Stomach (tissue), 9 donors: Measurements from ENCODE around the gene DNAJB8. TPM values are rescaled to one million over a fixed set of nuclear protein-coding genes. Genes with fewer than 3 reads are reported as not detected.

Experiments
- DNase-seq, 2 donors: peaks; one replicate each; pipeline versions ENCODE4 v3.0.0 to v3.0.0-alpha.2; 2013 to 2019
- H3K27ac ChIP-seq, 5 donors: fragments of 200-600 bp in 4 of 5; sonication (generic) in 4 of 5; one replicate each; pipeline ENCODE4 v1.5.1; 2013 to 2019; ENCODE audit warnings: mild to moderate bottlenecking in 1 of 5, moderate library complexity in 1 of 5
- H3K27me3 ChIP-seq, 3 donors: fragments of 200-600 bp; sonication (generic); one replicate each; pipeline ENCODE4 v1.5.1; 2017 to 2019; ENCODE audit warnings: mixed run types in 1 of 3
- H3K36me3 ChIP-seq, 4 donors: fragments of 200-600 bp; sonication (generic); 1 replicate in 3 of 4; 2 replicates in 1 of 4; pipeline ENCODE4 v1.5.1; 2016 to 2019
- H3K4me1 ChIP-seq, 4 donors: fragments of 200-600 bp; sonication (generic); one replicate each; pipeline ENCODE4 v1.5.1; 2016 to 2019
- H3K4me3 ChIP-seq, 4 donors: fragments of 200-600 bp; sonication (generic) in 3 of 4; one replicate each; pipeline ENCODE4 v1.5.1; 2016 to 2019; ENCODE audit warnings: mild to moderate bottlenecking in 1 of 4
- H3K9me3 ChIP-seq, 4 donors: fragments of 200-600 bp; sonication (generic); one replicate each; pipeline ENCODE4 v1.5.1; 2016 to 2019
- CTCF ChIP-seq, 7 experiments: fragments of 450-650 bp in 4 of 7; fragments of 200-600 bp in 3 of 7; sonication (generic) in 3 of 7; IDR thresholded peaks; one replicate each; pipeline ENCODE4 v1.5.1; 2016 to 2019; ENCODE audit warnings: antibody characterized with exemption in 7 of 7, control low read depth in 2 of 7, mild to moderate bottlenecking in 1 of 7
- EP300 ChIP-seq: sonication (generic); formaldehyde crosslinking; IDR thresholded peaks from one replicate; pipeline ENCODE4 v1.6.1; 2017; ENCODE audit warnings: antibody characterized with exemption
- POLR2A ChIP-seq, 4 donors: fragments of 450-650 bp; IDR thresholded peaks; one replicate each; pipeline ENCODE4 v1.6.1; 2016; ENCODE audit warnings: antibody characterized with exemption in 4 of 4, control low read depth in 2 of 4, mild to moderate bottlenecking in 1 of 4, moderate library complexity in 1 of 4
- POLR2AphosphoS5 ChIP-seq, 3 donors: sonication (generic); formaldehyde crosslinking; IDR thresholded peaks; one replicate each; pipeline ENCODE4 v1.6.1; 2016; ENCODE audit warnings: antibody characterized with exemption in 3 of 3
- WGBS, 5 donors: extraction: QIAGEN DNeasy Blood & Tissue Kit in 3 of 5; methylation state at CpG; one replicate each; pipeline versions ENCODE4 v1.1.5 to v1.1.7; 2013 to 2018; 5-methylcytosine and 5-hydroxymethylcytosine counted together
- intact Hi-C: fragments of 100-400 bp; cut with DNase I; formaldehyde crosslinking; loops from one replicate; pipeline ENCODE4 v1.15.1; 2023; ENCODE audit warnings: low total_unique reads
- polyA plus RNA-seq, 3 donors: library from polyadenylated mRNA; stranded (reverse); fragments of 200-250 nt; gene quantifications; one replicate each; pipeline ENCODE4 v1.2.3, GENCODE V29; 2013
- total RNA-seq, 5 donors: library from RNA; depleted of rRNA; stranded (reverse); fragments of >200 nt; gene quantifications; one replicate each; pipeline versions ENCODE4 v1.1.0 to v1.2.3, GENCODE V29; 2014 to 2016
- donor health status: healthy with polysubstance abuse.
- donor health status: Bipolar disorder and iron deficiency.
- donor health status: healthy.

Gene DNAJB8
- total and polyA plus RNA-seq, 8 donors: not detected

GRCh38 chr3:128483657-128484403 is 17.1 kb upstream of the DNAJB8 start:
- TF ChIP-seq EP300: no peak
- H3K4me3 ChIP-seq: peak overlapping the region in 2 of 4 donors; percentile 5 to 10
- H3K9me3 ChIP-seq: no peaks in the 10 kb centered on the region
- peaks cover 47 to 100% (median 97%) of the 10 kb centered on the region in 3 donors for H3K27me3 ChIP-seq
- peak overlapping the region in 3 of 5 donors; percentile 40 to 46 (median 45) for H3K27ac ChIP-seq
- H3K4me1 ChIP-seq: peaks cover 25 to 59% (median 39%) of the 10 kb centered on the region in 4 donors
- DNase-seq: no peak
- H3K36me3 ChIP-seq: no peaks in the 10 kb centered on the region
- 8 to 11% (median 10%) methylated on average over 19 to 26 of the region's 26 CpGs for WGBS, 5 donors
- intact Hi-C loops: no loop called here

GRCh38 chr3:128482666-128483656 is 16.3 kb upstream of the DNAJB8 start:
- H3K27ac ChIP-seq: peak overlapping the region in 4 of 5 donors; percentile 6 to 46 (median 42)
- peaks cover 38 to 100% (median 90%) of the 10 kb centered on the region in 3 donors for H3K27me3 ChIP-seq
- peaks cover 16 to 50% (median 30%) of the 10 kb centered on the region in 4 donors for H3K4me1 ChIP-seq
- intact Hi-C loops: no loop called here
- H3K9me3 ChIP-seq: no peaks in the 10 kb centered on the region
- no peaks in the 10 kb centered on the region for H3K36me3 ChIP-seq
- no peak for TF ChIP-seq CTCF (IDR thresholded peaks at IDR 0.05)
- TF ChIP-seq POLR2A (IDR thresholded peaks at IDR 0.05): no peak
- TF ChIP-seq POLR2AphosphoS5 (IDR thresholded peaks at IDR 0.05): no peak
- peak overlapping the region in 2 of 4 donors; percentile 5 to 10 for H3K4me3 ChIP-seq
- WGBS, 5 donors: 6 to 9% (median 8%) methylated on average over 28 to 33 of the region's 33 CpGs
- peak in 1 of 2 donors; percentile 69 for DNase-seq

GRCh38 chr3:128482175-128482574 is 15.5 kb upstream of the DNAJB8 start:
- Histone ChIP-seq H3K36me3 (no peaks in the 10 kb centered on the region), H3K4me3 (no peak overlapping the region), H3K9me3 (no peaks in the 10 kb centered on the region), H3K27ac (peak overlapping the region in 2 of 5 donors; percentile 6 to 41), H3K27me3 (peaks cover 30 to 100% (median 88%) of the 10 kb centered on the region in 3 donors), H3K4me1 (peaks cover 8 to 42% (median 22%) of the 10 kb centered on the region in 4 donors)
- no peak for TF ChIP-seq EP300
- TF ChIP-seq CTCF (IDR thresholded peaks at IDR 0.05): no peak
- TF ChIP-seq POLR2A (IDR thresholded peaks at IDR 0.05): no peak
- 20 to 34% (median 24%) methylated on average over 11 of the region's 11 CpGs for WGBS, 5 donors
- intact Hi-C loops: no loop called here
- no peak for DNase-seq

GRCh38 chr3:128481438-128481942 is 14.8 kb upstream of the DNAJB8 start:
- DNase-seq: no peak
- Histone ChIP-seq H3K36me3 (no peaks in the 10 kb centered on the region), H3K9me3 (no peaks in the 10 kb centered on the region), H3K27me3 (peaks cover 25 to 100% (median 84%) of the 10 kb centered on the region in 3 donors), H3K27ac (peak overlapping the region in 3 of 5 donors; percentile 1 to 41 (median 20)), H3K4me3 (no peak overlapping the region), H3K4me1 (peaks cover 1 to 35% (median 16%) of the 10 kb centered on the region in 4 donors)
- intact Hi-C loops: no loop called here
- WGBS, 5 donors: 15 to 27% (median 17%) methylated on average over 12 to 19 of the region's 19 CpGs
- no peak for TF ChIP-seq POLR2A (IDR thresholded peaks at IDR 0.05)
